GM23248 (cell line): Measurements from ENCODE around the gene MPHOSPH9.

ENCODE experiments used
- EZH2 ChIP-seq: fragments of 200-600 bp; sonication (generic); IDR thresholded peaks from 2 replicates; pipeline ENCODE4 v1.6.1; 2018; ENCODE audit warnings: antibody characterized with exemption, mild to moderate bottlenecking; ENCODE audit not compliant: insufficient read depth, poor library complexity, severe bottlenecking
- EZH2phosphoT487 ChIP-seq: fragments of 200-600 bp; sonication (generic); IDR thresholded peaks from 2 replicates; pipeline ENCODE4 v1.6.1; 2018; ENCODE audit warnings: antibody characterized with exemption, moderate library complexity, mild to moderate bottlenecking, low read depth; ENCODE audit not compliant: insufficient read depth

DNA sequence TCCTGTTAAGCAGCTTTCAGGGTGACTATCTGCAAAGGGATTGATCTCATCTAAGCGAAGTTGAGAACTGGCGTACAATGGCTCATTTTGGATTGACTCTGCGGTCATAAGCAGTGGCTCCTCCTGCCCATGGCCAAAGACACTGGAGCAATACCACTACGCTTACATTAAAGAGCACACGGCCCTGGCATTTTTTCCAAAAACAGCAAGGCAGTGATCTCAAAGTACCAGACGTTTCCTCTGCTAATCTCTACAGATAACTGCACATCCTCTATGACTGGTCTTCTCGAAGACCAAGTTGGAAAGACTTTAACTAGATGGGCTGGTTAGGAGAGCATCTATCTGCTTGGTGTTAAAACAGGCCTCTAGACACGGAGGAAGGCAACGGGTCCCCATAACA lies 84.7 kb downstream of the MPHOSPH9 start:
- TF ChIP-seq EZH2 (no peak), EZH2phosphoT487 (no peak)
